SK-N-SH treated with all-trans-retinoic acid at 6 μM for 48 hours (cell line): ENCODE measurements around the gene ATF2.

Experiments
- CSRNP3 ChIP-seq: fragments of 250-450 bp; sonication (Bioruptor Pico); IDR thresholded peaks from 2 replicates; pipeline ENCODE4 v1.5.1; 2021; ENCODE audit warnings: mild to moderate bottlenecking, moderate library complexity
- OSR1 ChIP-seq: fragments of 250-450 bp; sonication (Bioruptor Pico); IDR thresholded peaks from 2 replicates; pipeline ENCODE4 v1.8.0; 2022; ENCODE audit warnings: moderate library complexity, mild to moderate bottlenecking, inconsistent platforms

GRCh38 chr2:175207741-175208438, 39.9 kb upstream of the ATF2 start:
- no peak for TF ChIP-seq CSRNP3 (CRISPR knock-in tag)
- no peak for TF ChIP-seq OSR1 (CRISPR knock-in tag)
